K562 (cell line): ENCODE results near the gene NDUFAF3. TPM values are rescaled to one million over a fixed set of nuclear protein-coding genes. Genes with fewer than 3 reads are reported as not detected.

ENCODE experiments used
- DIDO1 ChIP-seq: fragments of 450-650 bp; IDR thresholded peaks from 2 replicates; pipeline ENCODE4 v1.6.1; 2016; ENCODE audit warnings: low read depth, missing biosample characterization, missing genetic modification characterization
- DMBX1 ChIP-seq: fragments of 250-450 bp; sonication (Bioruptor Pico); IDR thresholded peaks from 2 replicates; pipeline ENCODE4 v1.8.0; 2022; ENCODE audit warnings: inconsistent platforms, mild to moderate bottlenecking, moderate library complexity, borderline replicate concordance
- FOXP1 ChIP-seq: sonication (generic); formaldehyde crosslinking; IDR thresholded peaks from 2 replicates; pipeline ENCODE4 v1.8.0; 2022; ENCODE audit warnings: mild to moderate bottlenecking, missing genetic modification reagents
- GTF2E2 ChIP-seq: fragments of 200-800 bp; sonication (Bioruptor generic); IDR thresholded peaks from 2 replicates; pipeline ENCODE4 v1.6.1; 2016; ENCODE audit warnings: missing genetic modification characterization, missing compliant biosample characterization
- NCOA6 ChIP-seq: fragments of 450-650 bp; IDR thresholded peaks from 2 replicates; pipeline ENCODE4 v1.6.1; 2017; ENCODE audit warnings: mild to moderate bottlenecking
- RBBP5 ChIP-seq: fragments of 200-600 bp; sonication (generic); IDR thresholded peaks from 2 replicates; pipeline ENCODE4 v1.6.1; 2012; ENCODE audit warnings: borderline replicate concordance, mild to moderate bottlenecking, low read length, control low read depth, inconsistent platforms; ENCODE audit not compliant: insufficient read depth, poor library complexity, severe bottlenecking
- TAL1 ChIP-seq: fragments of 450-650 bp; IDR thresholded peaks from 2 replicates; pipeline ENCODE4 v1.6.1; 2016; ENCODE audit warnings: mild to moderate bottlenecking
- TEAD2 ChIP-seq: fragments of 450-650 bp; IDR thresholded peaks from 2 replicates; pipeline ENCODE4 v1.6.1; 2016; ENCODE audit warnings: missing genetic modification characterization, control low read depth, missing compliant biosample characterization
- ZNF133 ChIP-seq: fragments of 250-450 bp; sonication (Bioruptor Pico); IDR thresholded peaks from 2 replicates; pipeline ENCODE4 v1.4.0; 2020; ENCODE audit warnings: mild to moderate bottlenecking
- polyA plus RNA-seq, 8 experiments: library from polyadenylated mRNA; depleted of rRNA in 4 of 8; stranded (reverse) in 5 of 8; unstranded in 3 of 8; fragments of >200 nt; fragmentation: Nextera tagmentation in 2 of 8; fragmentation: Illumina TruSeq in 1 of 8; extraction: Ambion mirVana in 2 of 8; extraction: Trizol in 1 of 8; gene quantifications; 2 replicates each; pipeline versions ENCODE4 v1.2.1 to v1.2.3, GENCODE V29; 2011 to 2014; ENCODE audit warnings: inconsistent platforms in 1 of 8, missing spikeins in 1 of 8
- total RNA-seq, 7 experiments: library from RNA; depleted of rRNA in 6 of 7; stranded (reverse); fragments of >200 nt in 6 of 7; fragmentation: Illumina TruSeq in 2 of 7; extraction: Trizol in 2 of 7; gene quantifications; 2 replicates each; pipeline versions ENCODE4 v1.2.1 to v1.2.3, GENCODE V29; 2011 to 2021; ENCODE audit warnings: low replicate concordance in 1 of 7
- TF ChIP-seq, protein P1 (sequence below): fragments of 250-450 bp; sonication (Bioruptor Pico); IDR thresholded peaks from 2 replicates; pipeline ENCODE4 v1.4.0; 2020; ENCODE audit warnings: borderline replicate concordance
- TF ChIP-seq, protein P2 (sequence below): IDR thresholded peaks from 2 replicates; pipeline ENCODE4 v1.6.1; 2016; ENCODE audit warnings: missing genetic modification characterization, missing compliant biosample characterization
- TF ChIP-seq, protein P3 (sequence below), 3 experiments: fragments of 200-800 bp in 1 of 3; fragments of 250-450 bp in 1 of 3; fragments of 450-650 bp in 1 of 3; sonication (Bioruptor Pico) in 1 of 3; sonication (Bioruptor generic) in 1 of 3; formaldehyde crosslinking in 1 of 3; IDR thresholded peaks; 2 replicates each; pipeline versions ENCODE4 v1.6.1 to v1.8.0; 2016 to 2022; ENCODE audit warnings: mild to moderate bottlenecking in 2 of 3, missing genetic modification characterization in 2 of 3, missing compliant biosample characterization in 1 of 3, moderate library complexity in 1 of 3
- TF ChIP-seq, protein P4 (sequence below): fragments of 450-650 bp; IDR thresholded peaks from 2 replicates; pipeline ENCODE4 v1.6.1; 2018; ENCODE audit warnings: mild to moderate bottlenecking, low read depth; ENCODE audit not compliant: partially characterized antibody
- TF ChIP-seq, protein P5 (sequence below): sonication (generic); formaldehyde crosslinking; IDR thresholded peaks from 2 replicates; pipeline ENCODE4 v1.8.0; 2023; ENCODE audit warnings: mild to moderate bottlenecking, missing genetic modification reagents

The NDUFAF3 gene
- total and polyA plus RNA-seq, 9 of the 15 experiments (the other 6 are each of a cell fraction or from before 2014, with no cell fraction given): 17.0 to 127 (median 36.3) TPM

DNA sequence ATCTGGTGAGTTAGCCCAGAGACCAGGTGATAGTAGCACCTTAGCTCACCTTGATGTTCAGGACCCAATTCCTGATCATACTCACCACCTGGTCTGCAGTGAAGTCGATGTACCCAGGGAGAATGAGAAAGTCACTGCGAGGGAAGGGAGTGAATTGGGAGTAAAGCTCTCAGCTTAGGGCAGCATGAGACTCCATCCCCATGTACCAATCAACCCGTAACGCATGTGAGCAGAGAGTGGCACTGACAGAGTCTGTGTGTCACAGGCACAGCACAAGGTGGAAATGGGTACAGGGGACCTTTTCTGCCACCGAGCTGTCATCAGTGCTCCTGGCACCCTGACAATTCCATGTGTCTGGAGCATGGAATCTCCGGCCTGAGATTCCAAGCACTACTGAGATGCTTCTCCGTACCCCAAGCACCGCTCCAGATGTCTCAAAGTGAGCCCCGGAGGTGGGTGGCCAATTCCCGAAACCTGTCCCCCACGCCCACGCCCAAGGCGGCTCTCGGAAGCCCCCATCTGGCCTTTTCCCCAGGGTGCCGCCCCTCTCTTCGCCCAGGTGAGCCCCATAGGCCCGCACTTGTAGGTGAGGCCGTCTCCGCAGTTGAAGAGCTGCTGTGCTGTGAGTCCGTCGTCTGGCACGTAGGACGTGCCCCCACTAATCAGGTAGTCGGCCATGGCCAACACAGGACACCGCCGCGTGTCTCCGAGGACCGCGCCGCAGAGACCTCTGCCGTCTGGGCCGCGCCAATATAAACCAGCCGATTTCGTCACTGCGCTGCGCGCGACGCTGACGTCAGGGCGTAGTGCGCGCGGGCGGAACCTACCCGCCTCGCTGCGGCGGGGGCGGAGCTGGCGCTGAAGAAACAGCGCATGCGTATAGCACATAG lies 7.0 kb downstream of the NDUFAF3 start, which contains the start of gene IMPDH2 (continued):
- peak; percentile 68; the same call in 1 of the 2 replicates for TF ChIP-seq FOXP1
- peak; percentile 73; the same call in 1 of the 2 replicates for TF ChIP-seq DMBX1 (CRISPR knock-in tag)
- no peak for TF ChIP-seq TAL1
- TF ChIP-seq, protein P1, sequence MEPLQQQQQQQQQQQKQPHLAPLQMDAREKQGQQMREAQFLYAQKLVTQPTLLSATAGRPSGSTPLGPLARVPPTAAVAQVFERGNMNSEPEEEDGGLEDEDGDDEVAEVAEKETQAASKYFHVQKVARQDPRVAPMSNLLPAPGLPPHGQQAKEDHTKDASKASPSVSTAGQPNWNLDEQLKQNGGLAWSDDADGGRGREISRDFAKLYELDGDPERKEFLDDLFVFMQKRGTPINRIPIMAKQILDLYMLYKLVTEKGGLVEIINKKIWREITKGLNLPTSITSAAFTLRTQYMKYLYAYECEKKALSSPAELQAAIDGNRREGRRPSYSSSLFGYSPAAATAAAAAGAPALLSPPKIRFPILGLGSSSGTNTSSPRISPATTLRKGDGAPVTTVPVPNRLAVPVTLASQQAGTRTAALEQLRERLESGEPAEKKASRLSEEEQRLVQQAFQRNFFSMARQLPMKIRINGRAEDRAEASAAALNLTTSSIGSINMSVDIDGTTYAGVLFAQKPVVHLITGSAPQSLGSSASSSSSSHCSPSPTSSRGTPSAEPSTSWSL (CRISPR knock-in tag): no peak
- TF ChIP-seq, protein P2, sequence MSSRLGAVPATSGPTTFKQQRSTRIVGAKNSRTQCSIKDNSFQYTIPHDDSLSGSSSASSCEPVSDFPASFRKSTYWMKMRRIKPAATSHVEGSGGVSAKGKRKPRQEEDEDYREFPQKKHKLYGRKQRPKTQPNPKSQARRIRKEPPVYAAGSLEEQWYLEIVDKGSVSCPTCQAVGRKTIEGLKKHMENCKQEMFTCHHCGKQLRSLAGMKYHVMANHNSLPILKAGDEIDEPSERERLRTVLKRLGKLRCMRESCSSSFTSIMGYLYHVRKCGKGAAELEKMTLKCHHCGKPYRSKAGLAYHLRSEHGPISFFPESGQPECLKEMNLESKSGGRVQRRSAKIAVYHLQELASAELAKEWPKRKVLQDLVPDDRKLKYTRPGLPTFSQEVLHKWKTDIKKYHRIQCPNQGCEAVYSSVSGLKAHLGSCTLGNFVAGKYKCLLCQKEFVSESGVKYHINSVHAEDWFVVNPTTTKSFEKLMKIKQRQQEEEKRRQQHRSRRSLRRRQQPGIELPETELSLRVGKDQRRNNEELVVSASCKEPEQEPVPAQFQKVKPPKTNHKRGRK (tag): no peak
- TF ChIP-seq, protein P3, sequence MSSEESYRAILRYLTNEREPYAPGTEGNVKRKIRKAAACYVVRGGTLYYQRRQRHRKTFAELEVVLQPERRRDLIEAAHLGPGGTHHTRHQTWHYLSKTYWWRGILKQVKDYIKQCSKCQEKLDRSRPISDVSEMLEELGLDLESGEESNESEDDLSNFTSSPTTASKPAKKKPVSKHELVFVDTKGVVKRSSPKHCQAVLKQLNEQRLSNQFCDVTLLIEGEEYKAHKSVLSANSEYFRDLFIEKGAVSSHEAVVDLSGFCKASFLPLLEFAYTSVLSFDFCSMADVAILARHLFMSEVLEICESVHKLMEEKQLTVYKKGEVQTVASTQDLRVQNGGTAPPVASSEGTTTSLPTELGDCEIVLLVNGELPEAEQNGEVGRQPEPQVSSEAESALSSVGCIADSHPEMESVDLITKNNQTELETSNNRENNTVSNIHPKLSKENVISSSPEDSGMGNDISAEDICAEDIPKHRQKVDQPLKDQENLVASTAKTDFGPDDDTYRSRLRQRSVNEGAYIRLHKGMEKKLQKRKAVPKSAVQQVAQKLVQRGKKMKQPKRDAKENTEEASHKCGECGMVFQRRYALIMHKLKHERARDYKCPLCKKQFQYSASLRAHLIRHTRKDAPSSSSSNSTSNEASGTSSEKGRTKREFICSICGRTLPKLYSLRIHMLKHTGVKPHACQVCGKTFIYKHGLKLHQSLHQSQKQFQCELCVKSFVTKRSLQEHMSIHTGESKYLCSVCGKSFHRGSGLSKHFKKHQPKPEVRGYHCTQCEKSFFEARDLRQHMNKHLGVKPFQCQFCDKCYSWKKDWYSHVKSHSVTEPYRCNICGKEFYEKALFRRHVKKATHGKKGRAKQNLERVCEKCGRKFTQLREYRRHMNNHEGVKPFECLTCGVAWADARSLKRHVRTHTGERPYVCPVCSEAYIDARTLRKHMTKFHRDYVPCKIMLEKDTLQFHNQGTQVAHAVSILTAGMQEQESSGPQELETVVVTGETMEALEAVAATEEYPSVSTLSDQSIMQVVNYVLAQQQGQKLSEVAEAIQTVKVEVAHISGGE (CRISPR knock-in tag; IDR thresholded peaks at IDR 0.05): 0 out of 6 replicates have a peak, but pooled peaks of 1 of the 3 experiments have one; percentile 24
- peak; percentile 90 for TF ChIP-seq NCOA6
- TF ChIP-seq, protein P4, sequence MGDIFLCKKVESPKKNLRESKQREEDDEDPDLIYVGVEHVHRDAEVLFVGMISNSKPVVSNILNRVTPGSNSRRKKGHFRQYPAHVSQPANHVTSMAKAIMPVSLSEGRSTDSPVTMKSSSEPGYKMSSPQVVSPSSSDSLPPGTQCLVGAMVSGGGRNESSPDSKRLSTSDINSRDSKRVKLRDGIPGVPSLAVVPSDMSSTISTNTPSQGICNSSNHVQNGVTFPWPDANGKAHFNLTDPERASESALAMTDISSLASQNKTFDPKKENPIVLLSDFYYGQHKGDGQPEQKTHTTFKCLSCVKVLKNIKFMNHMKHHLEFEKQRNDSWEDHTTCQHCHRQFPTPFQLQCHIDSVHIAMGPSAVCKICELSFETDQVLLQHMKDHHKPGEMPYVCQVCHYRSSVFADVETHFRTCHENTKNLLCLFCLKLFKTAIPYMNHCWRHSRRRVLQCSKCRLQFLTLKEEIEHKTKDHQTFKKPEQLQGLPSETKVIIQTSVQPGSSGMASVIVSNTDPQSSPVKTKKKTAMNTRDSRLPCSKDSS: no peak
- TF ChIP-seq, protein P5, sequence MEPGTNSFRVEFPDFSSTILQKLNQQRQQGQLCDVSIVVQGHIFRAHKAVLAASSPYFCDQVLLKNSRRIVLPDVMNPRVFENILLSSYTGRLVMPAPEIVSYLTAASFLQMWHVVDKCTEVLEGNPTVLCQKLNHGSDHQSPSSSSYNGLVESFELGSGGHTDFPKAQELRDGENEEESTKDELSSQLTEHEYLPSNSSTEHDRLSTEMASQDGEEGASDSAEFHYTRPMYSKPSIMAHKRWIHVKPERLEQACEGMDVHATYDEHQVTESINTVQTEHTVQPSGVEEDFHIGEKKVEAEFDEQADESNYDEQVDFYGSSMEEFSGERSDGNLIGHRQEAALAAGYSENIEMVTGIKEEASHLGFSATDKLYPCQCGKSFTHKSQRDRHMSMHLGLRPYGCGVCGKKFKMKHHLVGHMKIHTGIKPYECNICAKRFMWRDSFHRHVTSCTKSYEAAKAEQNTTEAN (CRISPR knock-in tag): no peak
- no peak for TF ChIP-seq DIDO1 (tag)
- TF ChIP-seq GTF2E2 (tag): no peak
- no peak for TF ChIP-seq TEAD2 (tag)
- TF ChIP-seq RBBP5: peak; percentile 47
- TF ChIP-seq ZNF133 (CRISPR knock-in tag): no peak
